T1000 (cell line): ENCODE data around the gene MTCL3.

ENCODE experiments used
- DNase-seq: peaks from one replicate; lab custom pipeline; 2025; ENCODE audit warnings: mixed read lengths; lab: John Stamatoyannopoulos, UW

The MTCL3 gene

GRCh38 chr6:127515234-127515793, 3.8 kb downstream of the MTCL3 start:
- peak; percentile 53 for DNase-seq

GRCh38 chr6:127514773-127515227, 4.3 kb downstream of the MTCL3 start:
- DNase-seq = no peak

- DNase-seq = no peak
Observed at GRCh38 chr6:127514179-127514772, 4.9 kb downstream of the MTCL3 start.

- no peak for DNase-seq
Observed at GRCh38 chr6:127513425-127513824, 5.7 kb downstream of the MTCL3 start.

GRCh38 chr6:127510876-127511275, 8.3 kb downstream of the MTCL3 start:
- DNase-seq = no peak

GRCh38 chr6:127506894-127507293, 12.2 kb downstream of the MTCL3 start:
- no peak for DNase-seq

- no peak for DNase-seq
Observed at GRCh38 chr6:127503022-127503421, 16.1 kb downstream of the MTCL3 start.

GRCh38 chr6:127497410-127497809, 21.7 kb downstream of the MTCL3 start:
- no peak for DNase-seq

- DNase-seq = no peak
Observed at GRCh38 chr6:127496471-127496870, 22.7 kb downstream of the MTCL3 start.

GRCh38 chr6:127494240-127494767, 24.8 kb downstream of the MTCL3 start:
- DNase-seq = no peak

GRCh38 chr6:127489248-127489647, 29.9 kb downstream of the MTCL3 start:
- no peak for DNase-seq

- DNase-seq = no peak
Observed at GRCh38 chr6:127486934-127487333, 32.2 kb downstream of the MTCL3 start.

GRCh38 chr6:127484212-127484863, 34.8 kb downstream of the MTCL3 start:
- no peak for DNase-seq

GRCh38 chr6:127483399-127484055, 35.6 kb downstream of the MTCL3 start:
- no peak for DNase-seq

GRCh38 chr6:127482325-127482724, 36.8 kb downstream of the MTCL3 start:
- DNase-seq = no peak

- peak; percentile 60 for DNase-seq
Observed at GRCh38 chr6:127481628-127482027, 37.5 kb downstream of the MTCL3 start.

GRCh38 chr6:127481111-127481510, 38.0 kb downstream of the MTCL3 start:
- DNase-seq = no peak

- DNase-seq = no peak
Observed at GRCh38 chr6:127477658-127478057, 41.5 kb downstream of the MTCL3 start.

- no peak for DNase-seq
Observed at GRCh38 chr6:127475823-127476176, 43.3 kb downstream of the MTCL3 start.

- DNase-seq = no peak
Observed at GRCh38 chr6:127475135-127475822, 43.9 kb downstream of the MTCL3 start.

- no peak for DNase-seq
Observed at GRCh38 chr6:127471379-127472255, 47.5 kb downstream of the MTCL3 start.
